Adrenal gland (tissue), 12 donors: ENCODE data around the gene EFNA3. TPM values are rescaled to one million over a fixed set of nuclear protein-coding genes. Genes with fewer than 3 reads are reported as not detected.

Source experiments
- DNase-seq, 7 donors: peaks; one replicate each; pipeline ENCODE4 v3.0.0-alpha.2; 2019 to 2020
- H3K27ac ChIP-seq, 5 donors: fragments of 200-600 bp; sonication (generic) in 4 of 5; 1 replicate in 3 of 5; 2 replicates in 2 of 5; pipeline versions ENCODE4 v1.5.1 to v1.8.0; 2016 to 2020; ENCODE audit warnings: mild to moderate bottlenecking in 1 of 5
- H3K27me3 ChIP-seq: fragments of 200-600 bp; 2 replicates; pipeline ENCODE4 v1.8.0; 2021
- H3K36me3 ChIP-seq, 2 donors: fragments of 200-600 bp; replicated peaks in 1 of 2; 1 replicate in 1 of 2; 2 replicates in 1 of 2; pipeline versions ENCODE4 v1.5.1 to v1.8.0; 2018 to 2022
- H3K4me1 ChIP-seq, 2 donors: fragments of 200-600 bp; replicated peaks in 1 of 2; 1 replicate in 1 of 2; 2 replicates in 1 of 2; pipeline versions ENCODE4 v1.5.1 to v1.8.0; 2018 to 2021
- H3K4me3 ChIP-seq, 4 donors: fragments of 200-600 bp; sonication (generic) in 3 of 4; one replicate each; pipeline ENCODE4 v1.5.1; 2016 to 2018
- H3K9me3 ChIP-seq, 3 donors: fragments of 200-600 bp; sonication (generic) in 1 of 3; replicated peaks in 1 of 3; 1 replicate in 2 of 3; 2 replicates in 1 of 3; pipeline versions ENCODE4 v1.5.1 to v1.8.0; 2016 to 2021
- CTCF ChIP-seq, 6 experiments: fragments of 450-650 bp in 4 of 6; fragments of 200-600 bp in 2 of 6; sonication (generic) in 1 of 6; IDR thresholded peaks; 1 replicate in 5 of 6; 2 replicates in 1 of 6; pipeline versions ENCODE4 v1.5.1 to v1.8.0; 2016 to 2021; ENCODE audit warnings: antibody characterized with exemption in 6 of 6, mild to moderate bottlenecking in 2 of 6, moderate library complexity in 1 of 6
- POLR2A ChIP-seq, 2 donors: fragments of 450-650 bp; IDR thresholded peaks; one replicate each; pipeline ENCODE4 v1.6.1; 2017; ENCODE audit warnings: antibody characterized with exemption in 2 of 2, mild to moderate bottlenecking in 2 of 2, moderate library complexity in 1 of 2
- WGBS, 4 donors: extraction: QIAGEN DNeasy Blood & Tissue Kit in 2 of 4; methylation state at CpG; one replicate each; pipeline versions ENCODE4 v1.1.5 to v1.1.7; 2013 to 2017; 5-methylcytosine and 5-hydroxymethylcytosine counted together
- intact Hi-C, 2 donors: fragments of 100-400 bp; cut with DNase I; formaldehyde crosslinking; loops; one replicate each; pipeline versions ENCODE4 v1.14.1 to v1.15.0; 2022 to 2023
- polyA plus RNA-seq, 3 donors: library from polyadenylated mRNA; stranded (reverse); fragments of 200-250 nt in 2 of 3; fragments of 350-450 nt in 1 of 3; fragmentation: Illumina TruSeq in 1 of 3; extraction: RNeasy Lipid Tissue Mini Kit (QIAGEN cat#74804) in 1 of 3; gene quantifications; one replicate each; pipeline ENCODE4 v1.2.3, GENCODE V29; 2013 to 2014
- total RNA-seq, 9 donors: library from RNA; depleted of rRNA in 4 of 9; stranded (reverse); fragments of >200 nt in 4 of 9; fragments of 120-200 nt in 1 of 9; fragmentation: NEBNext Ultra II Directional in 1 of 9; extraction: Animal tissue kit (Norgen Biotek cat#: 25700) in 1 of 9; gene quantifications; one replicate each; pipeline versions ENCODE4 v1.1.0 to v1.2.4, GENCODE V29; 2013 to 2023
- donor health status: healthy with polysubstance abuse.
- donor health status: Bipolar disorder and iron deficiency.
- donor health status: DM: yes; HTN: yes; CAD: no.
- donor health status: DM: no; HTN: no; CAD: no.
- donor health status: DM: no; HTN: no; CAD: no.
- donor health status: DM: yes; HTN: yes; CAD: no.

Gene EFNA3
- total and polyA plus RNA-seq, 12 donors, result 1.4 to 7.3 (median 3.3) TPM

GRCh38 chr1:155106862-155107261, 28.2 kb downstream of the EFNA3 start:
- TF ChIP-seq CTCF (IDR thresholded peaks at IDR 0.05) (no peak), POLR2A (IDR thresholded peaks at IDR 0.05) (no peak)
- H3K27me3 ChIP-seq, result no peaks in the 10 kb centered on the region
- no peaks in the 10 kb centered on the region for H3K9me3 ChIP-seq
- no peaks in the 10 kb centered on the region for H3K4me1 ChIP-seq
- no peak overlapping the region for H3K27ac ChIP-seq
- H3K4me3 ChIP-seq, result no peak overlapping the region
- 65 to 85% (median 76%) methylated on average over 5 to 6 of the region's 6 CpGs for WGBS, 4 donors
- no peak for DNase-seq
- H3K36me3 ChIP-seq, result no peaks in the 10 kb centered on the region
- intact Hi-C loops, result no loop called here

GRCh38 chr1:155107309-155108264, 28.9 kb downstream of the EFNA3 start:
- Histone ChIP-seq H3K4me1 (no peaks in the 10 kb centered on the region), H3K27me3 (no peaks in the 10 kb centered on the region), H3K9me3 (no peaks in the 10 kb centered on the region), H3K4me3 (no peak overlapping the region), H3K36me3 (no peaks in the 10 kb centered on the region), H3K27ac (no peak overlapping the region)
- 66 to 73% (median 67%) methylated on average over 10 to 12 of the region's 12 CpGs for WGBS, 4 donors
- no peak for TF ChIP-seq CTCF (IDR thresholded peaks at IDR 0.05)
- no peak for TF ChIP-seq POLR2A (IDR thresholded peaks at IDR 0.05)
- intact Hi-C loops, result no loop called here
- DNase-seq, result no peak

- H3K36me3 ChIP-seq, result no peaks in the 10 kb centered on the region
- H3K4me1 ChIP-seq, result no peaks in the 10 kb centered on the region
- WGBS, 4 donors, result 70 to 85% (median 83%) methylated on average over 5 of the region's 5 CpGs
- no peak overlapping the region for H3K27ac ChIP-seq
- TF ChIP-seq CTCF (IDR thresholded peaks at IDR 0.05), result no peak
- H3K27me3 ChIP-seq, result no peaks in the 10 kb centered on the region
- no peaks in the 10 kb centered on the region for H3K9me3 ChIP-seq
- DNase-seq, result no peak
- intact Hi-C loops, result no loop called here
- H3K4me3 ChIP-seq, result no peak overlapping the region
Observed at GRCh38 chr1:155108296-155108695, 29.7 kb downstream of the EFNA3 start.

- DNase-seq, result no peak
- no peaks in the 10 kb centered on the region for H3K9me3 ChIP-seq
- H3K27me3 ChIP-seq, result no peaks in the 10 kb centered on the region
- intact Hi-C loops, result no loop called here
- no peaks in the 10 kb centered on the region for H3K36me3 ChIP-seq
- 75 to 82% (median 79%) methylated on average over 8 of the region's 8 CpGs for WGBS, 4 donors
- no peak overlapping the region for H3K27ac ChIP-seq
- no peak overlapping the region for H3K4me3 ChIP-seq
- no peaks in the 10 kb centered on the region for H3K4me1 ChIP-seq
- no peak for TF ChIP-seq CTCF (IDR thresholded peaks at IDR 0.05)
- no peak for TF ChIP-seq POLR2A (IDR thresholded peaks at IDR 0.05)
Observed at GRCh38 chr1:155110381-155110780, 31.7 kb downstream of the EFNA3 start.
